Globus pallidus (tissue), 1 donor: ENCODE measurements around the gene TMEM119.
A peak's percentile ranks its signal among the peaks of the same experiment; 100 is the strongest.
"Not testable (repeated sequence)": the region's sequence is repeated elsewhere in the genome, so short reads cannot be mapped to it uniquely, and the experiment has no call there.

Experiments used
- DNase-seq: peaks from one replicate; pipeline ENCODE4 v3.0.0-alpha.2; 2015; ENCODE audit warnings: low spot score

Gene TMEM119

GRCh38 chr12:108634341-108634751, 36.5 kb upstream of the TMEM119 start:
- no peak for DNase-seq

- DNase-seq, result peak; percentile 57
Measured at GRCh38 chr12:108633534-108634248, 35.8 kb upstream of the TMEM119 start, which contains the start of gene SELPLG. Gene SELPLG (minus strand): TSS chr12:108633894. CDS start chr12:108624307, 9,587 bp downstream.

- no peak for DNase-seq
Measured at GRCh38 chr12:108633081-108633533, 35.2 kb upstream of the TMEM119 start.

GRCh38 chr12:108631261-108631660, 33.4 kb upstream of the TMEM119 start:
- not testable (repeated sequence) for DNase-seq

GRCh38 chr12:108630481-108631207, 32.8 kb upstream of the TMEM119 start:
- no peak for DNase-seq

GRCh38 chr12:108629824-108630476, 32.1 kb upstream of the TMEM119 start:
- no peak for DNase-seq

- no peak for DNase-seq
Measured at GRCh38 chr12:108629151-108629550, 31.3 kb upstream of the TMEM119 start.

- DNase-seq, result no peak
Measured at GRCh38 chr12:108627134-108627920, 29.4 kb upstream of the TMEM119 start.

- no peak for DNase-seq
Measured at GRCh38 chr12:108625228-108625627, 27.3 kb upstream of the TMEM119 start.

- DNase-seq, result no peak
Measured at GRCh38 chr12:108623577-108623976, 25.7 kb upstream of the TMEM119 start.

- no peak for DNase-seq
Measured at GRCh38 chr12:108622921-108623514, 25.1 kb upstream of the TMEM119 start.

- no peak for DNase-seq
Measured at GRCh38 chr12:108622421-108622820, 24.5 kb upstream of the TMEM119 start.

GRCh38 chr12:108621161-108621560, 23.3 kb upstream of the TMEM119 start:
- DNase-seq, result no peak

GRCh38 chr12:108620236-108620879, 22.5 kb upstream of the TMEM119 start:
- no peak for DNase-seq

- no peak for DNase-seq
Measured at GRCh38 chr12:108619369-108620160, 21.7 kb upstream of the TMEM119 start.

- not testable (repeated sequence) for DNase-seq
Measured at GRCh38 chr12:108618953-108619274, 21.0 kb upstream of the TMEM119 start.

- DNase-seq, result peak; percentile 70
Measured at GRCh38 chr12:108618079-108618952, 20.4 kb upstream of the TMEM119 start.

- DNase-seq, result peak; percentile 43
Measured at GRCh38 chr12:108616941-108617858, 19.3 kb upstream of the TMEM119 start.
